ENCODE results near the gene CACHD1. TPM values are rescaled to one million over a fixed set of nuclear protein-coding genes. Genes with fewer than 3 reads are reported as not detected.

Gene CACHD1
- total RNA-seq, 1 experiment from 2014 or later: 3.9 TPM

DNA sequence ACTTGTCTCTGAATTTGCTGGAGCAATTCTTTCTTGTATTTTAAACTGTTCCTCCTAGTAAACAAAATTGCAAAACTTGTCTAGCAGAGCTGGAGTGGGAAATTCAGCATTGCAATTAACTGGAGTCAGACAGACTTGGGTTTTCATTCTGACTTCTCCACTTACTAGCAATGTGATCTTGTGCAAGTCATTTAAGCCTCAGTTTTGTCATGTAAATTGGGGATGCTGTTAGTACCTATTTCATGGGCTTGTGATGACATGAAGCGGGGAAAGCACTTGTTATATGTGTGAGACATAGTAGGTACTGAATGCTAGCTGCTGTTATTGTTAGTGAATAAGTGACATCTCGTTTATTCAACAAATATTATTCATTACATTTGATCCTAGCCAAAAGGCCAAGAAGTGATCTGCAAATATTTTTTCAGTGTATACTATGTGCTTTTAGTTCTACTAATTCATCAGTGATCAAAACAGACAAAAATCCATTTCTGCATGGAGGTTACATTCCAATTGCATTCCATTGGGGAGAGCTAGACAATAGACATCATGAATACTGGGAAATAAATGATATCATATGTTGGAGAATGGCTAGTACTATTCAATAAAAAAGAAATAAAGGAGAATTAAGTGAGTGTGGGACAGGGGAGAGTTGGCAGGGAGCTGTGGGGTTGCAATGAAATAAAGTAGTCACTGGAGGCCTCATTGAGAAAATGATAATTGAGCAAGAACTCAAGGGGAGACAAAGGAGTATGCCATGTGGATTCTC lies 47.1 kb downstream of the CACHD1 start:
- Mint-ChIP-seq H3K4me1 (ENCODE audit: insufficient read depth, unreplicated experiment) (peaks cover 22% of the 10 kb centered on the region), H3K9me3 (ENCODE audit: unreplicated experiment) (no peaks in the 10 kb centered on the region), H3K27me3 (ENCODE audit: insufficient read depth, unreplicated experiment) (no peaks in the 10 kb centered on the region), H3K36me3 (ENCODE audit: insufficient read depth, unreplicated experiment) (no peaks in the 10 kb centered on the region), H3K27ac (ENCODE audit: low read depth, unreplicated experiment) (peak overlapping the region; percentile 17), H3K4me3 (ENCODE audit: unreplicated experiment) (no peak overlapping the region)
- POLR2A ChIA-PET: interaction anchor here (0.6 to 3.4 kb wide), 3 partner anchors 9 to 390 kb away, joined by 3 to 15 read pairs (median 3); no protein-coding TSS in a partner anchor
- no peak for DNase-seq (ENCODE audit: unreplicated experiment)
- intact Hi-C loops (cut with micrococcal nuclease): no loop called here
- no peak for TF ChIP-seq CTCF (IDR thresholded peaks at IDR 0.05; ENCODE audit: unreplicated experiment)
- BruUV-seq (replicated peaks): no TSS peak
- CTCF ChIA-PET: interaction anchor here (0.9 to 1.0 kb wide), 2 partner anchors 20 to 159 kb away, joined by 3 read pairs; no protein-coding TSS in a partner anchor

GRCh38 chr1:64517640-64518039 lies 47.7 kb downstream of the CACHD1 start:
- no TSS peak for BruUV-seq (replicated peaks)
- Mint-ChIP-seq H3K36me3 (ENCODE audit: insufficient read depth, unreplicated experiment) (no peaks in the 10 kb centered on the region), H3K4me1 (ENCODE audit: insufficient read depth, unreplicated experiment) (peaks cover 22% of the 10 kb centered on the region), H3K9me3 (ENCODE audit: unreplicated experiment) (no peaks in the 10 kb centered on the region), H3K4me3 (ENCODE audit: unreplicated experiment) (no peak overlapping the region), H3K27me3 (ENCODE audit: insufficient read depth, unreplicated experiment) (no peaks in the 10 kb centered on the region), H3K27ac (ENCODE audit: low read depth, unreplicated experiment) (peak overlapping the region; percentile 17)
- ChIA-PET CTCF (interaction anchor here (0.6 to 1.0 kb wide), 3 partner anchors 21 to 172 kb away, joined by 3 read pairs; no protein-coding TSS in a partner anchor), POLR2A (interaction anchor here (3.4 kb wide), 1 partner anchor 8 kb away, joined by 15 read pairs; no protein-coding TSS in a partner anchor)
- DNase-seq (ENCODE audit: unreplicated experiment): no peak
- TF ChIP-seq CTCF (IDR thresholded peaks at IDR 0.05; ENCODE audit: unreplicated experiment): no peak
- intact Hi-C loops (cut with micrococcal nuclease): no loop called here

- no peak for DNase-seq (ENCODE audit: unreplicated experiment)
- Mint-ChIP-seq H3K4me1 (ENCODE audit: insufficient read depth, unreplicated experiment) (peaks cover 28% of the 10 kb centered on the region), H3K36me3 (ENCODE audit: insufficient read depth, unreplicated experiment) (no peaks in the 10 kb centered on the region), H3K4me3 (ENCODE audit: unreplicated experiment) (no peak overlapping the region), H3K9me3 (ENCODE audit: unreplicated experiment) (no peaks in the 10 kb centered on the region), H3K27ac (ENCODE audit: low read depth, unreplicated experiment) (no peak overlapping the region), H3K27me3 (ENCODE audit: insufficient read depth, unreplicated experiment) (no peaks in the 10 kb centered on the region)
- no TSS peak for BruUV-seq (replicated peaks)
- ChIA-PET CTCF (no interaction called here), POLR2A (interaction anchor here (1.1 to 1.2 kb wide), 2 partner anchors 44 to 256 kb away, joined by 3 to 4 read pairs; no protein-coding TSS in a partner anchor)
- TF ChIP-seq CTCF (IDR thresholded peaks at IDR 0.05; ENCODE audit: unreplicated experiment): no peak
- intact Hi-C loops (cut with micrococcal nuclease): no loop called here
Observed at GRCh38 chr1:64518692-64519481, 49.0 kb downstream of the CACHD1 start.

DNA sequence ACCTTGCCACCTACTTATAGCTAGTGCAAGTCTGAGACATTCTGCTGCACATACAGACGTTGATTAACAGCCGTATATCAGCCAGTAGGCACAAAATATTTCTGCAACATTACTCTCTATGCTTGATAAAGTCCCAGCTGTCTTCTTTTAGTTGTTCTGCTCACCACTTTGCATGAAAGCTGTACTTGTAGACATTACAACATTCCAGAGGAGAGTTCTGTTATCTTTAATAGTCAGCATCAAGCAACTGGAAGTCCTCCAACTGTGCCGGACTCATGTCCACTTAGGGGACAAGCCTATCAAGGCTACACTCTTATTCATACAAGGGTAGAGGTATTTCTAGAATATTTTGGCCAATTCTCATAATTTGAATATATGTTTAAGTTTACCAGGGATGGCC lies 50.0 kb downstream of the CACHD1 start:
- CTCF ChIA-PET: no interaction called here
- no peak overlapping the region for H3K4me3 Mint-ChIP-seq (ENCODE audit: unreplicated experiment)
- peaks cover 33% of the 10 kb centered on the region for H3K4me1 Mint-ChIP-seq (ENCODE audit: insufficient read depth, unreplicated experiment)

More for the DNA sequence above, 50.0 kb downstream of the CACHD1 start:
- Mint-ChIP-seq H3K27me3 (ENCODE audit: insufficient read depth, unreplicated experiment) (no peaks in the 10 kb centered on the region), H3K9me3 (ENCODE audit: unreplicated experiment) (no peaks in the 10 kb centered on the region), H3K36me3 (ENCODE audit: insufficient read depth, unreplicated experiment) (no peaks in the 10 kb centered on the region), H3K27ac (ENCODE audit: low read depth, unreplicated experiment) (no peak overlapping the region)
- no TSS peak for BruUV-seq (replicated peaks)
- intact Hi-C loops (cut with micrococcal nuclease): no loop called here
- no peak for TF ChIP-seq CTCF (IDR thresholded peaks at IDR 0.05; ENCODE audit: unreplicated experiment)
- POLR2A ChIA-PET: no interaction called here
- no peak for DNase-seq (ENCODE audit: unreplicated experiment)
